Gastroesophageal sphincter (tissue), 4 donors: ENCODE measurements around the gene GPR78. TPM values are rescaled to one million over a fixed set of nuclear protein-coding genes. Genes with fewer than 3 reads are reported as not detected.
A peak's percentile ranks its signal among the peaks of the same experiment; 100 is the strongest.

ENCODE experiments used
- ATAC-seq: fragments of 150-250 bp; one replicate; pipeline ENCODE4 v1.9.1; 2016; ENCODE audit warnings: mild to moderate bottlenecking, moderate library complexity
- H3K27ac ChIP-seq, 4 donors: fragments of 200-600 bp; sonication (generic) in 3 of 4; 1 replicate in 3 of 4; 2 replicates in 1 of 4; pipeline ENCODE4 v1.5.1; 2016 to 2019
- H3K27me3 ChIP-seq: fragments of 200-600 bp; sonication (generic); one replicate; pipeline ENCODE4 v1.5.1; 2019
- H3K36me3 ChIP-seq, 2 donors: fragments of 200-600 bp; sonication (generic); one replicate each; pipeline ENCODE4 v1.5.1; 2019; ENCODE audit warnings: control low read depth in 1 of 2
- H3K4me1 ChIP-seq, 3 donors: fragments of 200-600 bp; sonication (generic); 1 replicate in 2 of 3; 2 replicates in 1 of 3; pipeline ENCODE4 v1.5.1; 2016 to 2019; ENCODE audit warnings: control low read depth in 2 of 3
- H3K4me3 ChIP-seq, 2 donors: fragments of 200-600 bp; sonication (generic); one replicate each; pipeline ENCODE4 v1.5.1; 2019; ENCODE audit warnings: mild to moderate bottlenecking in 1 of 2, moderate library complexity in 1 of 2
- H3K9me3 ChIP-seq, 3 donors: fragments of 200-600 bp; sonication (generic); one replicate each; pipeline ENCODE4 v1.5.1; 2017 to 2019; ENCODE audit warnings: control low read depth in 2 of 3
- EP300 ChIP-seq: sonication (generic); formaldehyde crosslinking; IDR thresholded peaks from one replicate; pipeline ENCODE4 v1.6.1; 2017; ENCODE audit warnings: antibody characterized with exemption, mild to moderate bottlenecking
- POLR2A ChIP-seq, 2 donors: fragments of 450-650 bp; IDR thresholded peaks; one replicate each; pipeline ENCODE4 v1.6.1; 2017; ENCODE audit warnings: antibody characterized with exemption in 2 of 2, mild to moderate bottlenecking in 2 of 2, moderate library complexity in 1 of 2
- POLR2AphosphoS5 ChIP-seq: sonication (generic); formaldehyde crosslinking; IDR thresholded peaks from one replicate; pipeline ENCODE4 v1.6.1; 2017; ENCODE audit warnings: antibody characterized with exemption
- WGBS, 2 donors: methylation state at CpG; one replicate each; pipeline ENCODE4 v1.1.5; 2018; ENCODE audit warnings: low coverage in 1 of 2; 5-methylcytosine and 5-hydroxymethylcytosine counted together
- total RNA-seq, 4 donors: library from RNA; depleted of rRNA; stranded (reverse); fragments of >200 nt; gene quantifications; one replicate each; pipeline ENCODE4 v1.1.0, GENCODE V29; 2016
- TF ChIP-seq, protein P1 (sequence below), 4 experiments: fragments of 200-600 bp in 2 of 4; fragments of 450-650 bp in 2 of 4; sonication (generic) in 1 of 4; IDR thresholded peaks; one replicate each; pipeline ENCODE4 v1.5.1; 2017 to 2019; ENCODE audit warnings: antibody characterized with exemption in 4 of 4, mild to moderate bottlenecking in 2 of 4, moderate library complexity in 2 of 4

The GPR78 gene
- total RNA-seq, 4 donors from 2014 or later, result not detected

DNA sequence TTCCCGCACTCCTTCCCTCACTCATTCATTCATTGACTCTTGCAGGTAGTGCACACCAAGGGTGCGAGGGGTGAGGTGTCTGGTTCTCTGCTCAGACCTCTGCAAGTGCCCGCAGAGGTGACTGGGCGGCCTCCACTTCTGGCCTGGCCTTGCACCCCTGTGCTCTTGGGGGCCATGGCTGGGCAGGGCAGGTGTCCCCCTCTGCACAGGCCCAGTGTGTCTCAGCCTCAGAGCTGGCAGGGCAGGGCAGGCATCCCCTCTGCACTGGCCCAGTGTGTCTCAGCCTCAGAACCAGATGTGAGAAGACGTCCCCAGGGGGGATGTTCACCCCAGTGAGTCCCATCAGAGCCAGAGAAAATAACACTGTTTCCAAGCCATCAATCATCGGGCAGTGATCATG, 29.2 kb downstream of the GPR78 start:
- no peak for ATAC-seq

DNA sequence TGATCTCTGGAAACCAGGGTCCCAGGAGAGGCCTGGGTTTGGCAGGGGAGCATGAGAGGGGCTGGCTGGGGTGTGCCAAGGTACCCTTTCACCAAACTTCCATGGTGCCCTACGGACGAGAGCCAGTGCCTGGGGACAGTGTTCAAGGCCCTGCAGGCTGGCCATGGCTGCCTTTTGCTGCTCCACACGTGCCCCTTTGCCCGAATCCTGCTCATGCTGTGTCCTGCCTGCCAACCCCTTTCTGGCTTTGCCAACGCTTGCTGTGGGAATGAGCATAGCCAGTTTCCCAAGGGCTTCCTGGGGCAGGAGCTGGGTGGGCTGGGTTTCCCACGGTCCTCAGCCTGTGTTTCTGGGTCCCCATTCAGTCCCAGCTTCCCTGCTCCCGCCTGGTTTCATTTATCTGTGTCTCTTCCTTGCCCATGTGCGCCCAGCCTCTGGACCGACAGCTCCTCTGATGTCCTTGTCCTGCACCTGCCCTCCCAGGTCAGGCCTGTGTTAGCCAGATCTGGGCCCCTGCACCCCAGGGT, 29.7 kb downstream of the GPR78 start:
- H3K4me3 ChIP-seq, result no peak overlapping the region
- H3K27me3 ChIP-seq, result peaks cover 64% of the 10 kb centered on the region
- no peak overlapping the region for H3K27ac ChIP-seq
- ATAC-seq, result no peak
- no peaks in the 10 kb centered on the region for H3K9me3 ChIP-seq
- 73% methylated on average over 8 of the region's 9 CpGs; no CpG with 5 or more reads in 1 of the 2 donors for WGBS, 2 donors
- TF ChIP-seq, protein P1, sequence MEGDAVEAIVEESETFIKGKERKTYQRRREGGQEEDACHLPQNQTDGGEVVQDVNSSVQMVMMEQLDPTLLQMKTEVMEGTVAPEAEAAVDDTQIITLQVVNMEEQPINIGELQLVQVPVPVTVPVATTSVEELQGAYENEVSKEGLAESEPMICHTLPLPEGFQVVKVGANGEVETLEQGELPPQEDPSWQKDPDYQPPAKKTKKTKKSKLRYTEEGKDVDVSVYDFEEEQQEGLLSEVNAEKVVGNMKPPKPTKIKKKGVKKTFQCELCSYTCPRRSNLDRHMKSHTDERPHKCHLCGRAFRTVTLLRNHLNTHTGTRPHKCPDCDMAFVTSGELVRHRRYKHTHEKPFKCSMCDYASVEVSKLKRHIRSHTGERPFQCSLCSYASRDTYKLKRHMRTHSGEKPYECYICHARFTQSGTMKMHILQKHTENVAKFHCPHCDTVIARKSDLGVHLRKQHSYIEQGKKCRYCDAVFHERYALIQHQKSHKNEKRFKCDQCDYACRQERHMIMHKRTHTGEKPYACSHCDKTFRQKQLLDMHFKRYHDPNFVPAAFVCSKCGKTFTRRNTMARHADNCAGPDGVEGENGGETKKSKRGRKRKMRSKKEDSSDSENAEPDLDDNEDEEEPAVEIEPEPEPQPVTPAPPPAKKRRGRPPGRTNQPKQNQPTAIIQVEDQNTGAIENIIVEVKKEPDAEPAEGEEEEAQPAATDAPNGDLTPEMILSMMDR (IDR thresholded peaks at IDR 0.05), result no peak
- TF ChIP-seq POLR2AphosphoS5, result no peak
- no peak for TF ChIP-seq POLR2A (IDR thresholded peaks at IDR 0.05)
- TF ChIP-seq EP300, result no peak
- peaks cover 0 to 8% (median 0%) of the 10 kb centered on the region in 3 donors for H3K4me1 ChIP-seq
- no peaks in the 10 kb centered on the region for H3K36me3 ChIP-seq

More for the DNA sequence above, 29.2 kb downstream of the GPR78 start:
- no peaks in the 10 kb centered on the region for H3K9me3 ChIP-seq
- TF ChIP-seq, protein P1 (IDR thresholded peaks at IDR 0.05), result no peak
- TF ChIP-seq POLR2A (IDR thresholded peaks at IDR 0.05), result no peak
- no peak for TF ChIP-seq POLR2AphosphoS5
- TF ChIP-seq EP300, result no peak
- no peak overlapping the region for H3K27ac ChIP-seq
- peaks cover 0 to 8% (median 0%) of the 10 kb centered on the region in 3 donors for H3K4me1 ChIP-seq
- peaks cover 60% of the 10 kb centered on the region for H3K27me3 ChIP-seq
- WGBS, 2 donors, result 92% methylated on average over 2 of the region's 6 CpGs; no CpG with 5 or more reads in 1 of the 2 donors
- no peaks in the 10 kb centered on the region for H3K36me3 ChIP-seq
- H3K4me3 ChIP-seq, result no peak overlapping the region

DNA sequence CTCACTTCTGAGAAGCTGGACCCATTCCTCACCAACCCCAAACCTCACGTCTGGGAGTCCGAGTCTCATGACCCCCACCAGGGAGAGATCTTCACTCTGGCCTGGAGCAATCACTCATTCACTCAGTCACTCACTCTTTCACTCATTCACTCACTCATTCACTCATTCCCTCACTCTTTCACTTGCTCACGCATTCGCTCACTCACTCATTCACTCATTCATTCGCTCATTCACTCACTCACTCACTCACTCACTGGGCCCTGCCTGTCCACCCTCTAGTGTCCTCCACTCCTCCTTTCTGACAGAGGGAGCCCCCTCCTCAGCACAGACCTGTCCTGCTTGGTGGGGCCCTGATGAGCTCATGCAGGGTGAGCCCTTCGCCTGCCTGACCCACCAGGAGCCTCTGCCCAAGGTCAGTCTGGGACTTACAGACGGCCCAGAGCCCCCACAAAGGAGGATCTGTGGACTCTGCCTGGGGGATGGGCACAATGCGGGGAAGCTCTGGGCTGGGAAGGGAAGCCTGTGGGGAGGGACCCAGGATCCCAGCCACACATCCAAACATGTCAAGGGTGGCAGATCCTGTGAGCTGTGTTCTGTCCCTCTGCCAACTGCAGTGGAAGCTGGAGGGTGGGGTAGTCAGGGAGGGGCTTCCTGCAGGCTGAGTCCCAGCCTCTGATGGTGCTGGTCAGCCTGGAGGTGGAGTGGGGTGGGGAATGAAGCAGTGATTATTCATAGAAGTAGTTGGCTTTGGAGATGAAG, 30.8 kb downstream of the GPR78 start:
- H3K4me1 ChIP-seq, result peaks cover 0 to 8% (median 0%) of the 10 kb centered on the region in 3 donors
- ATAC-seq, result peak; percentile 32
- no peak for TF ChIP-seq POLR2A (IDR thresholded peaks at IDR 0.05)
- TF ChIP-seq, protein P1 (IDR thresholded peaks at IDR 0.05), result no peak
- no peak for TF ChIP-seq POLR2AphosphoS5
- no peak for TF ChIP-seq EP300
- no peaks in the 10 kb centered on the region for H3K36me3 ChIP-seq
- H3K9me3 ChIP-seq, result no peaks in the 10 kb centered on the region
- H3K4me3 ChIP-seq, result no peak overlapping the region
- WGBS, 2 donors, result 77 to 91% methylated on average over 5 of the region's 8 CpGs
- H3K27me3 ChIP-seq, result peaks cover 62% of the 10 kb centered on the region
- no peak overlapping the region for H3K27ac ChIP-seq

DNA sequence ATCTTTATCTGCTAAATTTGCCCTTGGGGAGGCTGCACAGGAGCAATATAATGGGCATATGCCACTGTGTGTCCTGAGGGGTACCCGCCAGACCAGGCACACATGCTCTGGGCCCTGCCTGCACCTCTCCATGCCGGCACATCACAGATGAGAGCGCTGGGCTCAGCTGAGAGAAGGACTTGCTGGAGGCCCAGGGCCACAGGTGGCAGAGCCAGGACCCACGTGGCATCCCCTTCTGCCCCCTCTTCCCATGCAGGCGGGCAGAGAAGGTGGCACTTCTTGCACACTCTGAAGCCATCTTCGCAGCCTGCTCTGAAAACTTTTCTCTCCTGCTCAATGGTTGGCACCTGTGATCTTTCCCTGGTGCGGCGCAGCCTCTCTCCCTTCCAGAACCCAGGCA, 32.5 kb downstream of the GPR78 start:
- no peaks in the 10 kb centered on the region for H3K9me3 ChIP-seq
- peaks cover 59% of the 10 kb centered on the region for H3K27me3 ChIP-seq
- no peak overlapping the region for H3K27ac ChIP-seq
- H3K4me3 ChIP-seq, result no peak overlapping the region
- H3K4me1 ChIP-seq, result peaks cover 0 to 4% (median 0%) of the 10 kb centered on the region in 3 donors
- no peaks in the 10 kb centered on the region for H3K36me3 ChIP-seq
- ATAC-seq, result no peak
- WGBS, 2 donors, result 94 to 100% methylated on average over 1 to 3 of the region's 8 CpGs
- TF ChIP-seq POLR2A (IDR thresholded peaks at IDR 0.05) (no peak), POLR2AphosphoS5 (no peak), EP300 (no peak)
- TF ChIP-seq, protein P1 (IDR thresholded peaks at IDR 0.05), result no peak
